HG03378 (cell line): ENCODE results near the gene PPP4R4.

Source experiments
- ATAC-seq: cut with Tn5 transposase; IDR thresholded peaks from one replicate; pipeline ENCODE4 v1.9.1; 2021; ENCODE audit warnings: mild to moderate bottlenecking, moderate library complexity; ENCODE audit not compliant: unreplicated experiment

PPP4R4 gene, protein sequence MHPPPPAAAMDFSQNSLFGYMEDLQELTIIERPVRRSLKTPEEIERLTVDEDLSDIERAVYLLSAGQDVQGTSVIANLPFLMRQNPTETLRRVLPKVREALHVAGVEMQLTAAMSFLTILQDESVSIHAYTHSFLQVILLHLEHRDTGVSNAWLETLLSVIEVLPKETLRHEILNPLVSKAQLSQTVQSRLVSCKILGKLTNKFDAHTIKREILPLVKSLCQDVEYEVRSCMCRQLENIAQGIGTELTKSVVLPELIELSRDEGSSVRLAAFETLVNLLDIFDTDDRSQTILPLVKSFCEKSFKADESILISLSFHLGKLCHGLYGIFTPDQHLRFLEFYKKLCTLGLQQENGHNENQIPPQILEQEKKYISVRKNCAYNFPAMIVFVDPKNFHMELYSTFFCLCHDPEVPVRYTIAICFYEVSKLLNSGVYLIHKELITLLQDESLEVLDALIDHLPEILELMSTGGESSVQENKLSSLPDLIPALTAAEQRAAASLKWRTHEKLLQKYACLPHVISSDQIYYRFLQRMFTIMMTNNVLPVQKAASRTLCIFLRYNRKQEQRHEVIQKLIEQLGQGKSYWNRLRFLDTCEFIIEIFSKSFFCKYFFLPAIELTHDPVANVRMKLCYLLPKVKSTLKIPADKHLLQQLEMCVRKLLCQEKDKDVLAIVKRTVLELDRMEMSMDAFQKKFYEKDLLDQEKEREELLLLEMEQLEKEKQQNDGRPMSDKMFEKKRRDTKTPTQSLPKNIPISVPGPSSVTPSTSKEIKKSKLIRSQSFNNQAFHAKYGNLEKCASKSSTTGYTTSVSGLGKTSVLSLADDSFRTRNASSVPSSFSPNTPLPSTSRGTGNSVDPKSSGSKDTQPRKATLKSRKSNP

DNA sequence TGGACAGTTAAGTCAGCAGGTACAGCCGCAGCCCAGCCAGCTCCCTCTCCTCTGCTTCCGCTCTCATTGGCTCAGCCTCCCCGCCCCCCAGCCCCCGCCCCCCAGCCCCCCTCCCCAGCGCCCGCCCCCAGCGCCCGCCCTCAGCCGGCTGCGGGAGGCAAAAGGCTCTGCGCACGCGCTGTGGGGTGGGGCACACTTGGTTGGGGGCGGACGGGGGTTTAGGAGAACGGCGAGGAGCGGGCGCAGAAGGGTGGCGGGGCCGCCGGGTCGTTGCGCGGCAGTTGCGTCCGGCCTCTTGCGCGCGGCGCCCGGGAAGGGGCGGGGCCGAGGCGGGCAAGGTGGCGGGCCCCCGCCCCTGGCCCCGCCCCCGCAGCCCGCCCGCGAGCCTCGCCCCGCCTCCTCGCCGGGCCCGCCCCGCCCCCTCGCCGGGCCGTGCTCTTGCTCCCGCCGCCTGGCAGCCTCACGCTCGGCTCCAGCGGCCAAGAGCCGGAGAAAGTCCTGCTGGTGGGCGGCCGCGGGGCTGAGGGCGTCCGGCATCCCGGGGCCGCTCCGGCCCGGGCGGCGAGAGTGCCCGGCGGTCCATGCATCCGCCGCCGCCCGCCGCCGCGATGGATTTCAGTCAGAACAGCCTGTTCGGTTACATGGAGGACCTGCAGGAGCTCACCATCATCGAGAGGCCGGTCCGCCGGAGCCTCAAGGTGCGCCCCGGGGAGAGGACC, at the start of gene PPP4R4:
PPP4R4 (plus strand) TSS at position 438 of the 719 bp plus-strand sequence; CDS start at position 582, 144 bp downstream.
- no peak for ATAC-seq

DNA sequence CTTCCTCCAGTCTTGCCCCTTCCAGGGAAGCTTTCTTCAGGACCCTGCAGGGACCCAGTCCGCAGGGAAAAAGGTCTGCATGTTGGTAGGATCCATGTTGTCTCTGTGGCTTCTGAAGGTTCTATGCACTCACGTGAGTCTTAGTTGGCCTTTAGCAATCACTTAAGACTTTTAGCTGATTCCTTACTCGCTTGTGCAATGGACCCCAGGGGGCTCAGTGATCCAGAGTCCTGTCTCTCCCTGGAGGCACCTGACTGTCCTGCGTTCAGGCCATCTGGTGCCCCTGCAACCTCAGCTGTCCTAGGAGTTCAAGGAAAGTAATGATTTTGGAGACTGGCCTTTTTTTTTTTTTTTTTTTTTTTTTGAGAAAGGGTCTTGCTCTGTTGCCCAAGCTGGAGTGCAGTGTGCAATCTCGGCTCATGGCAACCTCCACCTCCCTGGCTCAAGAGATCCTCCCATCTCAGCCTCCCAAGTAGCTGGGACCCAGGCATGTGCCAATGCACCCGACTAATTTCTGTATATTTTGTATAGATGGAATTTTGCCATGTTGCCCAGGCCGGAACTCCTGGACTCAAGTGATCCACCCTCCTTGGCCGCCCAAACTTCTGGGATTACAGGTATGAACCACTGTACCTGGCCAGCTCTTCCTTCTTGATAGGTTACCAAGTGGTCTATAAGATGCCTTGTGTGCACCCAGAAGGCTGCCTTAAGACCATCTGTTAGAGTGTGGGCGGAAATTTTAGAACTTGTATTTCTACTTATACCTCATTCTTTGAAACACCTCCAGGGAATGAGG, 49.3 kb upstream of the PPP4R4 start:
- ATAC-seq, result no peak

DNA sequence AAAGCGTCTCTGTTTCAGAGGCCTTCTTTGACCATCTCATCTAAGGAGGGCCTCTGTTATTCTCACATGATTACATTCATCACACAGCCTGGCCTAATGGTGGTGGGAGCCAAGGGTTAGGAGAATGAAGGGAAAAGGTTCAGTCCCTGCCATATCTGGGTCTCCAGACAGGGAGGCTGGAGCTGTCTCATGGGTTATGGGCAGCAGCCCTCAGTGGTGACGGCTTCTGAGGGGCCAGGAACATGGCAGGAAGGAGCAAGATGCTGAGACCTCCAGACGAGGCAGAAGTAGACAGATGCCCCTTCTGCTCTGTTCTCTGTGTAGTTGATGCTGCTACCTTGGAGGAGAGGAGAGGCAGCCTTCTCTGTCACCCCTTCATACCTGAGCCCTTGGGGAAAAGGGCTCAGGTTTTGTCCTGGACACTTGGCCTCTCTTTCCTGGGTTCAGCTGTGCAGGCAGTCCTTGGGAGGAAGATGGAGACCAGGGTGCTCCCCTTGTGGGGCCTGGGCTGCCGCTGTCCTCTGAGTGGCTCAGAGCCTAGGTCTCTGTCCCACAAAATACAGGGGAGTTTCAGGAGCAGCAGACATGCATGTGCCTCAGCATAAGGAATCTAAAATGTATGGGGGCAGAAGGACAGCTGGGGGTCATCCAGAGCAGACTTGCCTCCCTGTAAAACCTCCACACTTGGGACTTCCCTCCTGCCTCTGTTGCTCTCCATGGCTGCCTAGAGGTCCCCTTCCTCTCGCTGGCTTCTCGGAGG, 48.3 kb upstream of the PPP4R4 start:
- ATAC-seq, result no peak

DNA sequence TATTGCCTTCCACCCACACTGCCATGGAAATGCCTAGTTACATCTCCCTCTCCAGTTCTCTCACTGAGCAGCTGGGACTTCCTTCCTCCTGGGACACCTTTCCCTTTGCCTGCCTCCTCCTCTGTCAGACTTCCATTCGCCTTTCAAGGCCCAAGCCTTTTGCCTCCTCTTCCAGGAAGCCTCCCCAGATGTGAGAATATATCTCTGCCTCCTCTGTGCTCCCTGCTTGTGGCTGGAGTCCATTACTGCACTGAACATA, 47.8 kb upstream of the PPP4R4 start:
- ATAC-seq, result no peak

DNA sequence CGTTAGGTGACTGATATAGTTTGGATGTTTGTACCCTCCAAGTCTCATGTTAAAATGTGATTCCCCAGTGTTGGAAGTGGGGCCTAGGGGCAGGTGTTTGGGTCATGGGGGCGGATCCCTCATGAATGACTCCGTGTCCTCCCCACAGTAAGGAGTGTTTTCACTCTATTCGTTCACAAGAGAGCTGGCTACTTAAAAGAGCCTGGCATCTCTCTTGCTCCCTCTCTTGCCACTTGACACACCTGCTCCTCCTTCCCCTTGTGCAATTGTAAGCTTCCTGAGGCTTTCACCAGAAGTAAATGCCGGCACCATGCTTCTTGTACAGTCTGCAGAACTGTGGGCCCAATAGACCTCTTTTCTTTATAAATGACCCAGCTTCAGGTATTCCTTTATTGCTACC, 47.3 kb upstream of the PPP4R4 start:
- no peak for ATAC-seq

DNA sequence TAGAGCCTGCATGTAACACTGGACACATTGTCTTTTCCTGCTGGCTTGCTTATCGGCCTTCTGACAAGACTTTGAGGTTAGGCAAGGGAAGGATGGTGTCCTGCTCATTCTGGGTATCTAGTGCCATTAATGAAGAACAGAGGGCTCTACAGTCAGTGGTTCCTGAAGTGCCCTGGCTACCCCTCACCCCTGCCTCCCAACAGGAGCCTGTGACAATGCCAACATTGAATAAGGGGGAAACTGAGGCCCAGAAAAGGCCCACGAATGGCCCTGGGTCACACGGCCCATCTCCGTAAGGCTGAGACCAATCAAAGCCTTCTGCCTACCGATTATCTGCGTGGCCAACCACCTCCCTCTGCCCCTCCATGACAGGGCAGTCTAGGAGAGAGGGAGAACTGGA, 46.8 kb upstream of the PPP4R4 start:
- no peak for ATAC-seq

DNA sequence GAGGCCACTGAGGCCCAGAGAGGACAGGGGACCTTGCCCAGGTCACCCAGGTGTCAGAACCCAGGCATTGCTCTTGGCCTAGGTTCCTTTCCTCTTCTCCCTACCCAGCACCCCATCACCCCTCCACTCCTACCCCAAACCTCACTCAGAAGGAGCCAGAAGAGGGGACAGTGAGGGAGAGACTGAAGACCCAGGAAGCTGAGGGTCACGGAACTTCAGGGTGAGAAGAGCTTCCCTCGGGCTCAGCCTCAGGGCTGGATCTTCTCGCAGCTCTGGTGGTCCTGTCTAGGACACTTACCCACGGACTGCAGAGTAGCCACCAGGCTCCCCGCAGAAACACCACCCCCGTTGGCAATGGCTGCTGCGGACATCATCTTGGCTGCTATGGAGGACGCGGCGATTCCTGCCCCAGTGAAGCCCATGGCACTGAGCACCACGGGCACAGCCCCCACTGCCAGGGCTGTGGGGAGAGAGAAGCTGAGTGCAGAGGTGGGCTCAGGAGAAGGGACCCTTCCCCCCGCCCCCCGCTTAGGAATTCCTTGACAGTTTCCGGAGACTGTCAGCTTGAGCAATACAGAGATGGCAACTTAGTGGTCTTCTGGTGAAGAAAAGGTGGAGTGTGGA, 45.8 kb upstream of the PPP4R4 start:
- ATAC-seq, result no peak

DNA sequence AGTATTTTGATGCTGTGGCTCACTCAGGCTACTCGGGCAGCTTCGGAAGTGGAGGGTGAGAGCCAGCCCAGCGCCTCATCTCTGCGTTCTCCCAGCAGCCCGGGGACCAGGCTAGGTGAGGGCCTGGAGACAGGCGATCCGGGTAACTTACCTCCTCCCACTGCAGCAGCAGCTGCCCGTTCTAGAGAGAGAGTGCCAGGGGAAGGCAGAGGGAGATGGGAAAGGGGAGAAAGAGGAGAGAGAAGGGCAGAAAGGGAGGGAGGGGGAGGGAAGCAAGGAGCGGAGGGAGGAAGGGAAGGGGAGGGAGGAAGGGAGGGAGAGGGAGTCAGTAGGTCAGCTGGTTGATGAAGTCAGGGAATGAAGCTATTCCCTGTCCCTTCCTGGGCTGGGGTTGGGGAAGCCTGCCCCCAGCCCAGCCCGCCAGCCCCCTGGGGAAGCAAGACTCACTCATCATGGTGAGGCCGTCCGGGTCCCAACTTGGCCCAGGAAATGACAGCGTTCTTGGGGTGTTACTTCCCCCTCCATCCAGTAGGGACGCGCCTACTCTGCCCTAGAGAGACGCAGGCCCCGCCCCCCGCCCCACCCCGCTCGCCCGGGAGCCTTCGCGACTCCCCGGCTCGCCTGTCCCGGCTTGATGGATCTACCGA, 44.9 kb upstream of the PPP4R4 start, which contains the start of gene IFI27L2:
IFI27L2 (minus strand) TSS at position 494 of the 647 bp plus-strand sequence; CDS start at position 454, 40 bp downstream.
- ATAC-seq, result peak; percentile 84

DNA sequence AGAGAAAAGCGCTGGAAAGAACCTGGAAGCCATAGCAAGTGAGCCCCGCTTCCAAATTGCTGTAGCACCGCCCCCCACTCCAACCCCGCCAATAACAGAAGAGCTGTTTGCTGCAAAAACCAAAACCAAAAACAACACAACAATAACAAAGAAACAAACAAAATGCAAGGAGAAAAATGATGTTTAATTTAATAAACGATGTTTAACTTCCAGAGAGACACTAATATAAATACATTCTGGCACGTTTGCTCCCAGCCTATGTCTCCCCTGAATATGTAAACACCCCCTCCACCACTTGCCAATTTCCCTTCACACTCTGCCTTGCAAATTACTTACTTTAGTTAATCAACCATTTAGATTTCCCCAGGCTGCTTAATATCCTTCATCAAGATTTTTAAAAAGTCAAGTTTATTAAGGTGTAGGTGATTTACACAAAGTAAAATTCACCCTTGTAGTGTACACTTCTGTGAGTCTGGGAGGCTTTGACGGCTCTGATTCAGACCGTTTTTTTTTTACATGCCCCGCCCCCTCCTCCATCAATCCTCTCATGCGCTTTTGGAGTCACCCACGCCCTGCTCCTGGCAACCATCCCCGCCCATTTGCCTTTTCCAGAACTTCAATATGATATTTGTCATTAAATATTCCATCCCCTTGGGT, 44.2 kb upstream of the PPP4R4 start:
- ATAC-seq, result no peak

DNA sequence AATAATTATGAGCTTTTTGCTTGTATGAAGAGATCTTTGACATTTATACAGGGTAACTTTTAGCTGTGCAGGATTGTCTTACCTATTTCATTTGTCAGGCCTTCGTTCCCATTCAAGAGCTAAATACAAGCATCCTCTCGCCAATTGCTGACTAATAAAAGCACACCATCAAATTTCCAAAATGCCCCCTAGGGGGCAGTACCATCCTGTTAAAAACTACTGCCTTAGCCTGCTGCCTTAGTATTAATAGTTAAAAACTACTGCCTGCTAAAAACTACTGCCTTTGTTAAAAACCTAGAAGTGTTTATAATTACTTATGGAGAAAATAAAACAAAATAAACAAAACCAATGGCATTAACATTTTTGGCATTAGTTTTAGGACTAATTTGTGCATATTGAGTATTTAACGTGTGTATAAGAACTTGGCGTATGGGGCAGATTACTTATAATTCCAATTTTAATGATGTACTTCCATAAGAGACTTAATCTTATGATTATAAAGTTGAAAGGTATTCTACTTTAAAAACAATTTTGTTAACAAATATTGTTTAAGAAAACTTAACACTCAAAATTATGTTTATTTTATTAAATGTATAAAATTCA, 41.7 kb upstream of the PPP4R4 start:
- ATAC-seq, result peak; percentile 67

DNA sequence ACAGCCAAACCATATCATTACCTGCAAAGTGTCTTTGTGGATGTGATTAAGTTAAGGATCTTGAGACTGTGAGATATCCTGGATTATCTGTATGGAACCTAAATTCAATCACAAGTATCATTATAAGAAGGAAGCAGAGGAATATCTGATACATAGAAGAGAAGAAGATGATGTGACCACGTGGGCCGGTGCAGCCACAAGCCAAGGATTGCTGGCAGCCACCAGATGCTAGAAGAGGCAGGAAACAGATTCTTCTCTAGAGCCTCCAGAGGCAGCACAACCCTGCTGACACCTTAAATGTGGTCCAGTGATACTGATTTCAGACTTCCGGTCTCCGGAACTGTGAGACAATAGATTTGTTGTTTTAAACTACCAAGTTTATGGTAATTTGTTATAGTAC, 38.6 kb upstream of the PPP4R4 start:
- no peak for ATAC-seq

DNA sequence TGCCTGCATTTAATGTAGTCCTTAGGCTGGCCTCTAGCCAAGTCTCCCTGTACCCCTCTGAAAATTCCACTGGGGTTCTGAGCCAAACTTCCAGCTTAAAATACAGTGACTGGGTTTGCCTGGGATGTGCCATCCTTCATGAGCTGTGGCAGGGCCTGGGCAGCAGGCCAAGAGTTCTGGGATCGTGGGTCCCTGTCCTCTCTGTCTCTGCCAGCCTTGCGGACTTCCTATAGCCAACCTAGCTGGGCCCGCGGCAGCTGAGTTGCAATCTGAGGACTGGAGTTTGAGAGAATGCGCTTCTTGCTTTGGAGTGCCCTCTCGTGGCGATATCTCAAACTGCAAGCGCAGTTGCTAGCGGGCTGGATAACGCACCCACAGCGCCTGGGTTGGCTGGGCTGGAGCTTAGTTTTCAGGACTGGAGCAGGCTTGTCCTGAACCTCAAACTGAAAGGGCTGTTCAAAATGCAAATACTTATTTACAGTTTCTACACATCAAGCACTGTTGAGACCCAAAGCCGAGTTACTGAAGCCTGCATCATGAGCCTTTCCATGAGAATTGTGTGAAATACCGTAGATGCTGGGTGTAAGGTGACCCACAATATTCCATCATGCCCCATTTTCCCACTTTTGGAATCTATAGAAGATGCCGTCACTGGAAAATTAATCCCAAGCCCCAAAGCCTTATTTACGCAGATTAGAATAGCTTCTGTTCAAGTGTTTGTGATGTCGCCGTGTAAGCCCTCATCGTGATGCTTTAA, 37.4 kb upstream of the PPP4R4 start:
- ATAC-seq, result peak; percentile 58

DNA sequence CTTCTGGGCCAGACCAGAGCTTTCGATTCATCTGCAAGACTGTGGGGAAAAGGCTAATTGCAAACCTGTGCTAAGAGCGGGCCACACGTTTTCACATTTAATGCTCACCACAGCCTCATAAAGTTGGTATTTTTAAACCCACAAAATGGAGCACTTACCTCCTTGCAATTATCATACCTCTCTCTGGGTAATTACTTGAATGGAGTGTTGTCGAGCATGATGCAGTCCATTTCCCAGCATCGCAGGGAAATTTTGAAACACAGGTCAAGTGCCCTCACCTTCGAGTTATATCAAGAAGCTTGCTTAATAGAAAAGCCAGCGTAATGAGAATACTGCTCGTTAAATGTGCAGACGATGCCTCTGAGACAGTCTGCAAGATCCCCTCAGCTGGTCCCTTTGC, 35.9 kb upstream of the PPP4R4 start:
- no peak for ATAC-seq

DNA sequence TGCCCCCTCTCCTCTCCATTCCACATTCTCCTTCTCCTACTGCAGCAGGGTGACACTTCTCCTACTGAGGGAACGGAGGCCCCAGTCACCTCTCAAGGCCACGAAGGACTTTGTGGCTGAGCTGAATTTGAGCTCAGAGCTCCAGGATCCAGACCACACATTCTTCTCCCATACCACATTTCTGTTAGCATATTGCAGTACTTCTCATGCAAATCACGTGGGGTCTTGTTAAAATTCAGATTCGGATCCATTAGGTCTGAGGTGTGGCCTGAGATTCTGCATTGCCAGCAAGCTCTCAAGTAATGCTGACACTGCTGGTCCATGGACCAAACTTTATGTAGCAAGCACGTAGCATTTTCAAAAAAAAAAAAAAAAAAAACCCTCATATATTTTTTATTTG, 35.1 kb upstream of the PPP4R4 start:
- no peak for ATAC-seq

DNA sequence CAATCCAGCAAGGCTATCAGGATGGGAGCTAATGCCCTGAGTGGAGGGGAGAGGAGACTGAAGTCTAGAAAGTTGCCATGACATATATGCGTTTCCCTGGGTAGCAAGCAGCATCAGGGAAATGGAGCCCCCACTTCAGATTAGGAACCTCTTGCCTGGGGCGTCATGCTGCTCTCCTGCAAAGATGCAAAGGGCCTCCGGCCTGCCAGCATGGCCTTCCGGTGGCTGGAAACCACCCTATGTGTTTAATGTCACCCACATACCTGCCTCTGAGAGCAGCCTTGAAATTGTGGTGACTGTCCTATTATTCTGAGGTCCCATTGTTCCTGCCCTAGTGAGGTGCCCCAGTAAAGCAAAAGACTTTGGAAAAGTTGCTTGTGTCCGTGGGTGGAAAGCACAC, 34.7 kb upstream of the PPP4R4 start:
- ATAC-seq, result no peak

DNA sequence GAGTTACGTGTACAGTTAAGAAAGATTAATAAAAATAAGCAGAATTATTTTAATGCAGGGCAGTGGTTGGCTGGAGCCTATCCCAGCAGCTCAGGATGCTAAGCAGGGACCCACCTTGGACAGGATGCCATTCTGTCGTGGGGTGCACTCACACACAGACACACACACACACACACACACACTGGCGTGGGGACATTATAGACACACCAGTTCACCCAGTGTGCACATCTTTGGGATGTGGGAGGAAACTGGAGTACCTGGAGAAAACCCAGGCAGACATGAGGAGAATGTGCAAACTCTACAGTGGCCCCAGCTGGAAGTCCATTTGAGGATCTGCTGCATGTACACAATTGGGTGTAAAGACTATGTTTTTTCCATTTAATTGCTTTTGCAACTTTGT, 31.9 kb upstream of the PPP4R4 start:
- ATAC-seq, result no peak

DNA sequence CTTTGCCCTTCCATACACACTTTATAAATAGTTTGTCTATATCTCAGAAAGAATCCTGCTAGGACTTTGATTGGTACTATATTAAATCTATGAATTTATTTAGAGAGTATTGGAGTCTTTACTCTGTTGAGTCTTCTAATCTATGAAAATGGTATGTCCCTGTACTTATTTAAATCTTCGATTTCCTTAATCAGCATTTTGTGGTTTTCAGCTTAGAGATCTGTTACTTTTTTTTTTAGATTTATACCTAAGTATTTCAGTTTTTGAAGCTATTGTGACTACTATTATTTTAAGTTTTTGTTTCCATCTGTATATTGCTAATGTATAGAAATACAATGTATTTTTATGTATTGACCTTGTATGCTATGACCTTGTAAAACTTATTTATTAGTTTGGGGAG, 31.3 kb upstream of the PPP4R4 start:
- ATAC-seq, result no peak
